ENCODE measurements around the gene CAV1. TPM values are rescaled to one million over a fixed set of nuclear protein-coding genes. Genes with fewer than 3 reads are reported as not detected.

The CAV1 gene
- total and polyA plus RNA-seq, 2 of the 13 experiments (the other 11 are each of a cell fraction or from before 2014, with no cell fraction given), result 0.40 TPM; not detected in 1

GRCh38 chr7:116574025-116574822, 49.4 kb downstream of the CAV1 start:
- no peaks in the 10 kb centered on the region for H3K79me2 ChIP-seq (ENCODE audit: insufficient read depth, low read length)
- WGBS (ENCODE audit: low lambda C conversion rate), result 41% methylated on average over 2 of the region's 2 CpGs
- no peak overlapping the region for H3K9ac ChIP-seq (ENCODE audit: insufficient read depth, low read depth, low read length)
- no peak for ATAC-seq
- H3K27ac ChIP-seq (ENCODE audit: extremely low read length, insufficient read depth, low read length), result no peak overlapping the region
- H2AFZ ChIP-seq (ENCODE audit: low read length), result no peak overlapping the region
- intact Hi-C loops (cut with micrococcal nuclease; ENCODE audit: unreplicated experiment), result no loop called here
- BruUV-seq (replicated peaks), result no TSS peak
- CTCF ChIA-PET (ENCODE audit: low intra/inter-chr PET ratio, low total read pairs), result no interaction called here
- no peak for DNase-seq (ENCODE audit: low spot score)
- POLR2A ChIA-PET, result no interaction called here
- no peaks in the 10 kb centered on the region for H3K9me3 ChIP-seq (ENCODE audit: low read length)
- in situ Hi-C loops (cut with HindIII; ENCODE audit: extremely low pct_ligation_motif_present, low pct_unique_long_range_greater_than_20kb), result no loop called here
- H3K4me1 ChIP-seq (ENCODE audit: insufficient read depth, low read length), result no peaks in the 10 kb centered on the region
- TF ChIP-seq THAP7 (CRISPR knock-in tag; IDR thresholded peaks at IDR 0.05) (no peak), ZFY (CRISPR knock-in tag; IDR thresholded peaks at IDR 0.05) (no peak), ZNF136 (CRISPR knock-in tag; IDR thresholded peaks at IDR 0.05; ENCODE audit: low read depth) (no peak), U2AF1 (optimal IDR thresholded peaks at IDR 0.05; ENCODE audit: low read depth, low read length) (no peak), FIP1L1 (IDR thresholded peaks at IDR 0.05; ENCODE audit: borderline replicate concordance, insufficient read depth, low read depth, low read length) (no peak), NR3C1 (CRISPR knock-in tag; IDR thresholded peaks at IDR 0.05) (no peak), PHF8 (CRISPR knock-in tag; IDR thresholded peaks at IDR 0.05) (no peak)
- no peaks in the 10 kb centered on the region for H3K36me3 ChIP-seq (replicated peaks in 1 of 2; ENCODE audit: control insufficient read depth in 1 of 2, insufficient read depth in 2 of 2, low read length in 2 of 2)
- H4K20me1 ChIP-seq (ENCODE audit: insufficient read depth, low read length), result no peaks in the 10 kb centered on the region
- FAIRE-seq, result no peak
- no peak overlapping the region for H3K4me2 ChIP-seq (ENCODE audit: low read depth, low read length)
- no peaks in the 10 kb centered on the region for H3K27me3 ChIP-seq (ENCODE audit: control insufficient read depth in 1 of 2, insufficient read depth in 2 of 2, low read length in 2 of 2)
- H3K4me3 ChIP-seq (replicated peaks in 1 of 3; ENCODE audit: insufficient read depth in 1 of 3, low read depth in 2 of 3, low read length in 3 of 3), result no peak overlapping the region

- 5% methylated on average over 1 of the region's 1 CpG for WGBS (ENCODE audit: low lambda C conversion rate)
- H3K27me3 ChIP-seq (ENCODE audit: control insufficient read depth in 1 of 2, insufficient read depth in 2 of 2, low read length in 2 of 2), result no peaks in the 10 kb centered on the region
- ChIA-PET POLR2A (no interaction called here), CTCF (ENCODE audit: low intra/inter-chr PET ratio, low total read pairs) (no interaction called here)
- ATAC-seq (no peak), FAIRE-seq (no peak), DNase-seq (ENCODE audit: low spot score) (no peak)
- no peak overlapping the region for H3K4me2 ChIP-seq (ENCODE audit: low read depth, low read length)
- no peaks in the 10 kb centered on the region for H3K9me3 ChIP-seq (ENCODE audit: low read length)
- H4K20me1 ChIP-seq (ENCODE audit: insufficient read depth, low read length), result no peaks in the 10 kb centered on the region
- TF ChIP-seq CHCHD3 (CRISPR knock-in tag; IDR thresholded peaks at IDR 0.05) (no peak), ZFP36 (IDR thresholded peaks at IDR 0.05; ENCODE audit: borderline replicate concordance, low read depth, low read length, partially characterized antibody) (no peak), SPEN (CRISPR knock-in tag; IDR thresholded peaks at IDR 0.05; ENCODE audit: low read depth) (no peak), TRIM24 (CRISPR knock-in tag; IDR thresholded peaks at IDR 0.05) (no peak), EEA1 (CRISPR knock-in tag; IDR thresholded peaks at IDR 0.05; ENCODE audit: borderline replicate concordance) (no peak), XBP1 (CRISPR knock-in tag; IDR thresholded peaks at IDR 0.05) (no peak), ATF3 (CRISPR knock-in tag; IDR thresholded peaks at IDR 0.05) (no peak), ZNF747 (CRISPR knock-in tag; IDR thresholded peaks at IDR 0.05; ENCODE audit: borderline replicate concordance) (no peak), IRF2 (CRISPR knock-in tag; IDR thresholded peaks at IDR 0.05) (no peak), ZNF431 (CRISPR knock-in tag; IDR thresholded peaks at IDR 0.05; ENCODE audit: borderline replicate concordance, low read depth) (no peak), DNMT1 (CRISPR knock-in tag; IDR thresholded peaks at IDR 0.05) (no peak), ONECUT2 (CRISPR knock-in tag; IDR thresholded peaks at IDR 0.05) (no peak)
- no TSS peak for BruUV-seq (replicated peaks)
- no peak overlapping the region for H2AFZ ChIP-seq (ENCODE audit: low read length)
- H3K9ac ChIP-seq (ENCODE audit: insufficient read depth, low read depth, low read length), result no peak overlapping the region
- H3K79me2 ChIP-seq (ENCODE audit: insufficient read depth, low read length), result no peaks in the 10 kb centered on the region
- H3K4me1 ChIP-seq (ENCODE audit: insufficient read depth, low read length), result no peaks in the 10 kb centered on the region
- H3K27ac ChIP-seq (ENCODE audit: extremely low read length, insufficient read depth, low read length), result no peak overlapping the region
- in situ Hi-C loops (cut with HindIII; ENCODE audit: extremely low pct_ligation_motif_present, low pct_unique_long_range_greater_than_20kb) (no loop called here), intact Hi-C loops (cut with micrococcal nuclease; ENCODE audit: unreplicated experiment) (no loop called here)
- H3K4me3 ChIP-seq (replicated peaks in 1 of 3; ENCODE audit: insufficient read depth in 1 of 3, low read depth in 2 of 3, low read length in 3 of 3), result no peak overlapping the region
- no peaks in the 10 kb centered on the region for H3K36me3 ChIP-seq (replicated peaks in 1 of 2; ENCODE audit: control insufficient read depth in 1 of 2, insufficient read depth in 2 of 2, low read length in 2 of 2)
These were observed 51.0 kb downstream of the CAV1 start for GRCh38 chr7:116575853-116576252.

All from HepG2 (cell line).